SU-DHL-6 (cell line): ENCODE results near the gene KMT2D.

Experiments used
- H2AFZ ChIP-seq: fragments of 200-600 bp; sonication (generic); 2 replicates; pipeline ENCODE4 v1.6.1; 2014; ENCODE audit warnings: low read depth, mild to moderate bottlenecking, moderate library complexity, mixed read lengths, antibody characterized with exemption, low read length; ENCODE audit not compliant: severe bottlenecking
- H3F3A ChIP-seq: fragments of 200-600 bp; shearing (Covaris generic); 2 replicates; pipeline ENCODE4 v1.6.0; 2016; ENCODE audit warnings: antibody characterized with exemption, mild to moderate bottlenecking; ENCODE audit not compliant: insufficient read depth
- H3K27ac ChIP-seq: fragments of 200-600 bp; sonication (generic); 2 replicates; pipeline ENCODE4 v1.5.1; 2016; ENCODE audit warnings: low read depth, mild to moderate bottlenecking, low read length, moderate library complexity, mixed read lengths
- H3K27me3 ChIP-seq: fragments of 200-600 bp; sonication (generic), shearing (Covaris generic); 2 replicates; pipeline ENCODE4 v1.6.0; 2014; ENCODE audit warnings: mild to moderate bottlenecking, low read length
- H3K36me3 ChIP-seq: fragments of 200-600 bp; sonication (generic); 2 replicates; pipeline ENCODE4 v1.6.1; 2014; ENCODE audit warnings: mild to moderate bottlenecking, low read length, mixed read lengths
- H3K4me2 ChIP-seq: fragments of 300-600, 200-600 bp; shearing (Covaris generic), sonication (generic); 2 replicates; pipeline ENCODE4 v1.6.0; 2014; ENCODE audit warnings: low read length, low read depth, mild to moderate bottlenecking; ENCODE audit not compliant: poor library complexity, severe bottlenecking
- H3K4me3 ChIP-seq: fragments of 200-600 bp; sonication (generic); 2 replicates; pipeline ENCODE4 v1.5.1; 2014; ENCODE audit warnings: antibody characterized with exemption, low read length, mild to moderate bottlenecking, mixed read lengths; ENCODE audit not compliant: insufficient read depth, poor library complexity, severe bottlenecking
- H3K79me2 ChIP-seq: fragments of 200-600 bp; sonication (generic); 2 replicates; pipeline ENCODE4 v1.6.1; 2014; ENCODE audit warnings: mild to moderate bottlenecking, low read length, moderate library complexity; ENCODE audit not compliant: insufficient read depth
- H3K9ac ChIP-seq: fragments of 200-600 bp; sonication (generic); 2 replicates; pipeline ENCODE4 v1.7.0; 2014; ENCODE audit warnings: mild to moderate bottlenecking, low read length
- H3K9me2 ChIP-seq: fragments of 200-600 bp; sonication (generic); replicated peaks from 2 replicates; pipeline ENCODE4 v1.6.1; 2014; ENCODE audit warnings: low read length; ENCODE audit not compliant: insufficient read depth
- H3K9me3 ChIP-seq: fragments of 200-600 bp; sonication (generic); 2 replicates; pipeline ENCODE4 v1.6.1; 2014; ENCODE audit warnings: low read length, mixed read lengths; ENCODE audit not compliant: insufficient read depth
- H4K20me1 ChIP-seq: fragments of 200-600 bp; sonication (generic); 2 replicates; pipeline ENCODE4 v1.6.1; 2014; ENCODE audit warnings: low read depth, mild to moderate bottlenecking, antibody characterized with exemption, low read length, moderate library complexity, mixed read lengths
- CTCF ChIP-seq: fragments of 200-600 bp; sonication (generic); IDR thresholded peaks from one replicate; pipeline ENCODE4 v1.5.1; 2017; ENCODE audit warnings: antibody characterized with exemption, mild to moderate bottlenecking, low read length, moderate library complexity; ENCODE audit not compliant: insufficient read depth, poor library complexity, severe bottlenecking
- EZH2phosphoT487 ChIP-seq: fragments of 200-600 bp; sonication (generic), shearing (Covaris generic); conservative IDR thresholded peaks from 2 replicates; pipeline ENCODE4 v1.6.1; 2018; ENCODE audit warnings: mild to moderate bottlenecking, antibody characterized with exemption, low read length, moderate library complexity, mixed read lengths

Gene KMT2D

GRCh38 chr12:49037947-49038237 lies 22.7 kb downstream of the KMT2D start:
- Histone ChIP-seq H3K4me2 (no peak overlapping the region), H3F3A (no peaks in the 10 kb centered on the region), H3K79me2 (no peaks in the 10 kb centered on the region), H4K20me1 (no peaks in the 10 kb centered on the region), H3K9me3 (no peaks in the 10 kb centered on the region), H3K36me3 (peaks cover 4% of the 10 kb centered on the region), H3K9ac (no peak overlapping the region), H3K9me2 (no peaks in the 10 kb centered on the region), H2AFZ (no peak overlapping the region), H3K27ac (no peak overlapping the region), H3K27me3 (no peaks in the 10 kb centered on the region), H3K4me3 (no peak overlapping the region)
- TF ChIP-seq EZH2phosphoT487 (no peak), CTCF (no peak)

GRCh38 chr12:49037111-49037946 lies 23.3 kb downstream of the KMT2D start:
- Histone ChIP-seq H3K4me3 (no peak overlapping the region), H3K4me2 (no peak overlapping the region), H3F3A (no peaks in the 10 kb centered on the region), H3K9me2 (no peaks in the 10 kb centered on the region), H3K27me3 (no peaks in the 10 kb centered on the region), H3K36me3 (peaks cover 3% of the 10 kb centered on the region), H3K9ac (no peak overlapping the region), H3K9me3 (no peaks in the 10 kb centered on the region), H2AFZ (no peak overlapping the region), H3K79me2 (no peaks in the 10 kb centered on the region), H3K27ac (no peak overlapping the region), H4K20me1 (no peaks in the 10 kb centered on the region)
- no peak for TF ChIP-seq CTCF
- TF ChIP-seq EZH2phosphoT487 = no peak

GRCh38 chr12:49036029-49036428 lies 24.6 kb downstream of the KMT2D start:
- H3F3A ChIP-seq = no peaks in the 10 kb centered on the region
- H3K4me3 ChIP-seq = no peak overlapping the region
- H3K79me2 ChIP-seq = no peaks in the 10 kb centered on the region
- no peak overlapping the region for H3K4me2 ChIP-seq
- TF ChIP-seq CTCF = no peak
- no peak for TF ChIP-seq EZH2phosphoT487
- no peak overlapping the region for H3K9ac ChIP-seq
- H3K36me3 ChIP-seq = peaks cover 3% of the 10 kb centered on the region
- H3K27me3 ChIP-seq = no peaks in the 10 kb centered on the region
- no peak overlapping the region for H3K27ac ChIP-seq
- no peaks in the 10 kb centered on the region for H4K20me1 ChIP-seq
- no peaks in the 10 kb centered on the region for H3K9me3 ChIP-seq
- no peaks in the 10 kb centered on the region for H3K9me2 ChIP-seq
- no peak overlapping the region for H2AFZ ChIP-seq
